GM18907 (cell line): ENCODE measurements around the gene IRF7.
"Not testable (repeated sequence)": the region's sequence is repeated elsewhere in the genome, so short reads cannot be mapped to it uniquely, and the experiment has no call there.

Experiments used
- ATAC-seq: cut with Tn5 transposase; IDR thresholded peaks from one replicate; pipeline ENCODE4 v1.9.1; 2021; ENCODE audit warnings: mild to moderate bottlenecking, moderate library complexity; ENCODE audit not compliant: unreplicated experiment

Gene IRF7

DNA sequence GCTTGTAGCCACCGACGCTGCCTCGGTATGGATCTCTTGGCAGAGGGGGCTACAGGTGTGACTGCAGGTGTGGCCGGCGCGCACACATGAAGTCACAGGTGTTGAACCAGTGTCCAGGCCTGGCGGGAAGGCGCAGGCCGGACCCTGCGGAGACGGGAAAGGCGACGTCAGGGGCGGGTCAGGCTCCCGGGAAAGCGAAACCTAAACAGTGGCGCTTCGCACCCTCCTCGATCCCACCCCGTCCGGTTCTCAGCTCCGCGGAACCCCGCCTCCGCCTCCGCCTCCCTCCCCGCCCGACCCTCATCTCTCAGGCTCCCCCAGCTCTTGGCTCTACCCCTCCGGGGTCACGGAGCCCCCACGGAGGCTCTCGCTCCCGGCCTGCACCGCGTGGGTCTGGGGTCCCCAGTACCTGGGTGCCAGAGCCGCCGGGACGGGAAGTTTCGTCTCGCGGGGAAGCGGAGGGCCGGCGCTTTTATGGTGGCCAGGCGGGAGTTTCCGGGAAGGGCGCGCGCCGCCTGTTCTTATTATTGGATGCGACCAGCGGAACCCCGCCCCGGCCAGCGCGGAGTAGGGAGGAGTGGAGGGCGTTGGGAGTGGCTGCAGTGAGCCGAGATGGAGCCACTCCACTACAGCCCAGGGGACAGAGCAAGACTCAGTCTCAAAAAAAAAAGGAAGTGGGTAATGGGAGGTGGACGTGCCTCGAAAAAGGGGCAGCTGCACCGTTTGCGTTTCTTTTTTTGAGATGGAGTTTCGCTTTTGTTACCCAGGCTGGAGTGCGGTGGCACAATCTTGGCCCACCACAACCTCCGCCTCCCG lies at the start of gene IRF7:
Gene IRF7, minus strand, starts transcription at position 447 of the 816 bp plus-strand sequence. CDS start 586 bp downstream, outside the sequence.
- peak; percentile 79 for ATAC-seq

DNA sequence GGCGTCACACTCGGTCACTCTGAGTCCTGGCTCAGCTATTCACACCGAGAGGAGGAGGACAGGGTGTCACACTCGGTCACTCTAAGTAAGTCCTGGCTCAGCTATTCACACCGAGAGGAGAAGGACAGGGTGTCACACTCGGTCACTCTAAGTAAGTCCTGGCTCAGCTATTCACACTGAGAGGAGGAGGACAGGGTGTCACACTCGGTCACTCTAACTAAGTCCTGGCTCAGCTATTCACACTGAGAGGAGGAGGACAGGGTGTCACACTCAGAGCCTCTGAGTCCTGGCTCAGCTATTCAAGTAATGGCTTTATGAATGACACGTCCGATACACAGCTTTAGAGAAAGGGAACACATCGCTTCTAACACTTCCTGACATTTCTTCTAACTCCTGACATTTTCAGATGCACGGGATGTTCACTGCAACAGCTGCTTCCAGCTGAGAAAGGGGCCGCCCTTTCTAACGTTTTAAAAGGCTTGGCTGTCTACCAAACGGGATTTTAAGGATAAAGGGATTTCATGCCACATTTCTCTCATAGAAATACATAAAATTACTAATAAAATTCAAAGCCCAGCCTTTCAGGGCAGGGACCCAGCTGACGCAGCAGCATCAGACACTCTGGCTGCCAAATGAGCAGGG lies 49.4 kb upstream of the IRF7 start:
- no peak for ATAC-seq

DNA sequence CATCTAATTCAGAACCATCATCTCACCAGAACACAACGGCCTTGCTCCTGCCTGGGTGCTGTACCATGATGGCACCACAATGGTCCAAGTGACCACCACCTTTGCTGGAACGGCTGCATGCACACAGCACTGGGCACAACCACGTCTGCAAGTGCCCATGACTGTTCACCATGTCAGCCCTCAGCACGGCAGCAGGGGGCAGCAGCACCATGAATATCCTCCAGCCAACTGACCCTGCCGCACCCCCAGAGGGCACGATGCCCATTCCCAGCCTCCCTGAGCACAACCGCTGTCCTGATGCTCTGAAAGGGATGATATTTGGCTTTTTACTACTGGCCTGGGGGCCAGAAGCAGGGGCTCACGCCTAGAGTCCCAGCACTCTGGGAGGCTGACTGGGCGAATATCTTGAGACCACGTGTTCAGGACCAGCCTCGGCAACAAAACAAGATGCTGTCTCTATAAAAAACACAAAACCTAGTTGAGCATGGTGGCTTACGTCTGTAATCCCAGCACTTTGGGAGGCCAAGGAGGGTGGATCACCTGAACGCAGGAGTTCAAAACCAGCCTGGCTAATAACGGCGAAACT lies 47.0 kb upstream of the IRF7 start:
- no peak for ATAC-seq

DNA sequence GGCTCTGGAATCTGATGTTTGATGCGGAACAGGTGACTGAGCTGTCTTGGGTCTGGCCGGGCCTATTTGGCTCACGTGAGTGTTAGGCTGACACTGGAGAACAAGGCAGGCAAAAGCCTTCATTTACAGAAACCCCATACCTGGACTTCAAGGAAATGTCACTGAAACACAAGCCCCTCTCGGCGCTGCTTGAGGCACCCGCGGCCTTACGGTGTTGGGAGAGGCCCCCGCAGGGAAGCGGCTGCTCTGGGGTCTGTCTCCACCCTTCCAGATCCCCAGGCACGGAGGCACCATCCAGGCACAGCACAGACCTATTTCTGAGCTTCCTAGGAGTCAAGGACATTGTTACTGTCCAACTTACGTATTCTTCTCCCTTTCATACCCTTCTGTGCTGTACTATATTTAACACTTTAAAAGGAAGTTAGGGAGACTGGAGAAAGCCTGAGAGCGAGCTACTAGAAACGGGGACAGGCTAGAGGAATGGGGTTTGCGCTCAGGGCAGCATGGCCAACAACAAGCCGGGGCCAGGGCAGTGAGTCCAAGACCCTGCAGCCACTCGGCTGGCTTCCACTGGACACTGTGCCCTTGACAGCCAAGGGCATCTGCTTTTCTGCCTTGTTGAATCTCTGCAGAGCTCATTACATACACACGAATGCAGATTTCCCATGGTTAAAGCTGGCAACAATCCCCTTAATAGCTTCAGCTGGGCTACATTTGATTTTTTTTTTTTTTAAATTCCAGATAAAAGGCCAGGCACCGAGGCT lies 45.1 kb upstream of the IRF7 start:
- no peak for ATAC-seq

DNA sequence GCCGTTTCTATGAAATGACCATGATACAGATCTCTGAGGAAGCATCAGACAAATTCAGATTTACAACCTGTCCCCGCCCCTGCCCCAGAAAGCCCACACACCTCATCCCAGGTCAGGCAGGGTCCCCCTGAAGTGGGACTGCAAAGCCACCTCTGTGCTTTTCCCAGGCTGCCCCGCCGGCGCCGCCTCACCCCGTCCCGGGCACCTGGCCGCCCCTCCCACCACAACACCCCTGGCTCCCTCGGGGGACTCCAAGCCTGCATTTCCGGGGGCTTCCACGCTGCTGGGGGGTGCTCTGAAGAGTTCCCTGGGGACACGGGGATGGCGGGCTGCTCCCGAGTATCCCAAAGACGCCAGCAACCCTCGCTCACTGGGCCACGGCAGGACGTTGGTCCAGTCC lies 44.5 kb upstream of the IRF7 start:
- no peak for ATAC-seq

DNA sequence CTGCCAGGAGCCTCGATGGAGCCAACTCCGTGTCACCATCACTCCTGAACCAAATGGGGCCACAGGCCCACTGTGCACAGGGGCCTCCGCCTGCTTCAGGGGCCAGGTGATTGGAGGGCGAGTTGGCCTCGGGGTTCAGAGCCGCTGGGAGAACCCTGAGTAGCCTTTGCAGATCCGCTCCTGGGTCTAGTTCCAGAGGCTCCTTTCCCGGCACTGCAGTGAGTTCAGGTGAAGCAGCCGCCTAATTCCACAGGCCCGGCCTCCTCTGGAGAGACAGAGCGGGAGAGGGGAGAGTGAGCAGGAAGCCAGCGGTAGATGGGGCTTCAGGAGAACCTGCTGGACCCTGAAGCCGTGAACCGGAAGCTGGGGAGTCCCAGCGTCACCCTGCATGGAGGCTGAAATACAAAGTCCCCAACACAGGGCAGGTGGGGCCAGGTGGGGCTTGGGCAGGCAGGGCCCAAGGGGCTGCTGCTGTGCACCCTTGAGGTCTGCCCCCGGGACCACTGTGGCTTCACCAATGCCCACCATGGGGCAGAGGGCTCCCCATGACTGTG lies 43.9 kb upstream of the IRF7 start:
- ATAC-seq: no peak

DNA sequence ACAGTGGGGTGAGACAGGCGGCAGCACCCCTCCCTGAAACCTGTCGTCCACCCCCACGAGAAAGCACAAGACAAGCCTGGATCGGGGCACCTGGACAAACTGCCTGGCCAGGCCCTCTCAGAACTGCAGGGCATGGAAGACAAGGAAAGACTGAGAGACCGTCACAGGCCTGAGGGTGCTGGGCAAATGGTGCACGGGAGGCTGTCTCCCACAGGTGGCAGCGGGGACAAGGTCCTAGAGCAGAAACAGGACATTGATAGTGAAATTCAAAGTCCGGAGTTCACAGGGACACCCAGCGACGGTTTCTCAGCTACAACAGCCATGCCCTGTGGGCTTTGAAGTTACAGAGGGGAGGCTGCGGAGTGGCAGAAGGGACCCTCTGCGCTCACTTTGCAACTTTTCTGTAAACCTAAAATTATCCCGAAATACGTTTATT lies 42.0 kb upstream of the IRF7 start:
- no peak for ATAC-seq

DNA sequence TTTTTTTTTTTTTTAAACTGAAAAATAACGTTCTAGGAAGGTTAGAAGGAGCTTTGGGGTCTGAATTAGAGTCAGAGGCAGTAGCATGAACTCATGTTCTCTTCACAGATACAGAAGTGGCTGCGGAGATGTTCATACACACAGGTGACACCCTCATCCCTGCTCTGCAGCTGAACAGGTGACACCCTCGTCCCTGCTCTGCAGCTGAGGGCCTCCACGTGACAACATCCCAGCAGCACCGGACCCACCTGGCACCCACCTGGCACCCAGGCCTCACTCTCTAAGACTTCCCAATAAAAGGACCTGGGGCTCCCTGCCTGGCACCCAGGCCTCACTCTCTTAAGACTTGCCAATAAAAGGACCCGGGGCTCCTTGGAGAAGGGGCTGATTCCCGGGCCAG lies 41.1 kb upstream of the IRF7 start:
- no peak for ATAC-seq

DNA sequence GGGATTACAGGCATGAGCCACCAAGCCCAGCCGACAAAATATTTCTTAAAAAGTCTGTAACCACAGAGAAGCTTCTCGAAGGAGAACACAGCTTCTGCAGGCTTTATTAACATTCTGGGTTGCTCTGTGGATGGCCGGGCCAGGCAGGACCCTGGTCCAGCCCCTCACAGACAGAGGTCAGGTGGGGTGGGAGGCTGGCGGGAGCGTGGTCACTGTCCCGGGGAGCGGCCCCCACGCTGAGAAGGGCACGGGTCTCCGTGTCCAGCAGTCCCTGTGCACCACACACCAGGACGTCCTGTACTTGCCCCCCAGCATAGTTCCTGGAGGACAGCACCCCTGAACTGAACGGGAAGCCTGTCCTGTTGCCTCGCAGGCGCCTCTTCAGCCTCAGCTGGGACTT lies 40.7 kb upstream of the IRF7 start:
- ATAC-seq: no peak

DNA sequence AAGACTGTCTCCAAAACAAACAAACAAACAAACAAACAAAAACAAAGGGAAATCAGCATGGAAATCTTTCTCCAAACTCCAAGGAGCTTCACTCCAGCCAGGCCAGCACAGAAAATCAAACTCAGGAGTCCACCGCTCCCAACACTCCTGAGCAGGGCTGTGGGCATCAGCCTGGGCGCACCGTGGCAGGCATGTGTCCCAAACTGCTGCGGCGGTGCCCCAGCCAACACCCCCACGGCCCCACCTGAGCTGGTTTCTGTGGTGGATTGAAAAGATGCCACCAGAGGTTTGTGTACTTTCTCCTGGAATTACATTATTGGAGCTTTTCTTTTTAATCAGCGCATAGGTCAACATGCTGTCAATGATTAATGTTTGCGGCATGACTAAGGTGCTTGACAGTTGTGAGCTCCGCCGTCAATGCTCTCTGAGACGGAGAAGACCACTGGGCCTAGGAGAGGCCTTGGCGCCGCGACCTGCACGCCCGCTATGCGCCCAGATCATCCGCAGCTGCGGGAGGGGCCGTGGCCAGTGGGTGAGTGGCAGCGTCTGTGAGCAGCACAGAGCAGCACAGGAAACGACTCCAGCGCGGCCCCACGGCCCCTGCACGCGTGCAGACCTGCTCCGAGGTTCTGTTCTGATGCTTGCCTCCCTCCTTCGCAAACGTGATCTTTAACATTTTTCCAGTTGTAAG lies 39.4 kb upstream of the IRF7 start:
- ATAC-seq: no peak

DNA sequence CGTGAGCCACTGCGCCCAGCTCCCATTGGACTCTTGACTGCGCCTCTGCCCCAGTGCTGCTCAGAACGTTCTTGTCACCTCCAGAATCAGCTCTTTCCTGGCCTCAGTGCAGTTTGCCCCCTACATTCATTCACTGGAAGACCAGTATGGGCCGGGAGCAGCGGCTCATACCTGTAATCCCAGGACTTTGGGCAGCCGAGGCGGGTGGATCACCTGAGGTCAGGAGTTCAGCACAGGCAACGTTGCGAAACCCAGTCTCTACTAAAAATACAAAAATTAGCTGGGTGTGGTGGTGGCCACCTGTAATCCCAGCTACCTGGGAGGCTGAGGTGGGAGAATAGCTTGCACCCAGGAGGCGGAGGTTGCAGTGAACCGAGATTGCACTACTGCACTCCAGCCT lies 38.7 kb upstream of the IRF7 start:
- not testable (repeated sequence) for ATAC-seq

DNA sequence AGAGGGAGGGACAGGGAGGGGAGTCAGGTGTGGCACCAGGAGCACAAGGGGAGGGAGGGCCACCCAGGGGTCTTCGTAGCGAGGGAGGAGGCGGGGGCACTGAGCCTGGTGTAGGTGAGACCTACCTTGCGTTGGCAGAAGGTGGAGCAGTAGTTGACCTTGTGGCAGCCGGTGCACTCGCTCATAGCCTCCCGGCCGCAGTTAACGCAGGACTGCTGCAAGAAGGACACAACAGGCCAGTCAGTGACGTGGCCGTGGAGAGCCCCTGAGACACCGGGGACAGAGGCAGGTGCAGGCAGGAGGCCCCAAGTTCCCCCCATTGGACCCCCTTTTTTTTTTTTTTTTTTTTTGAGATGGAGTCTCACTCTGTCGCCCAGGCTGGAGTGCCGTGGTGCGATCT lies 38.1 kb upstream of the IRF7 start:
- ATAC-seq: no peak

DNA sequence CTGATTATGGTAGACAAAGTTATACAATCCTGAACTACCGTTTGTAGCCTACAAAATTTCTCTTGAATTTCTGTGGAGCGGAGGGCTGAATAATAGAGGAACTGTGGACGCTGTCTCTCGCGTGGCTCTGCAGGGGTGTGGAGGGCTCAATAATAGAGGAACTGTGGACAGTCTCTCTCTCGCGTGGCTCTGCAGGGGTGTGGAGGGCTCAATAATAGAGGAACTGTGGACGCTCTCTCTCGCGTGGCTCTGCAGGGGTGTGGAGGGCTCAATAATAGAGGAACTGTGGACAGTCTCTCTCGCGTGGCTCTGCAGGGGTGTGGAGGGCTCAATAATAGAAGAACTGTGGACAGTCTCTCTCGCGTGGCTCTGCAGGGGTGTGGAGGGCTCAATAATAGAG lies 37.4 kb upstream of the IRF7 start:
- not testable (repeated sequence) for ATAC-seq

DNA sequence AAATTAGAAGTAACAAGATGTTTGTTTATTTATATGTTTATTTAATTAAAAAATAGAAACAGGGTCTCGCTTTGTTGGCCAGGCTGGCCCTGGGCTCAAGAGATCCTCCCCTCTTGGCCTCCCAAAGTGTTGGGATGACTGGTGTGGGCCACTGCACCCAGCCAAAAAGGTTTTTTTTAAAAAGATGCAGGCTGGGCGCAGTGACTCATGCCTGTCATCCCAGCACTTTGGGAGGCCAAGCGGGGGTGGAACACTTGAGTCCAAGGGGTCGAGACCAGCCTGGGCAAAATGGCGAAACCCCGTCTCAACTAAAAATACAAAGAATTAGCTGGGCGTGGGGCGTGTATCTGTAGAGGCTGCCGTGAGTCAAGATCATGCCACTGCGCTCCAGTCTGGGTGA lies 34.7 kb upstream of the IRF7 start:
- no peak for ATAC-seq

DNA sequence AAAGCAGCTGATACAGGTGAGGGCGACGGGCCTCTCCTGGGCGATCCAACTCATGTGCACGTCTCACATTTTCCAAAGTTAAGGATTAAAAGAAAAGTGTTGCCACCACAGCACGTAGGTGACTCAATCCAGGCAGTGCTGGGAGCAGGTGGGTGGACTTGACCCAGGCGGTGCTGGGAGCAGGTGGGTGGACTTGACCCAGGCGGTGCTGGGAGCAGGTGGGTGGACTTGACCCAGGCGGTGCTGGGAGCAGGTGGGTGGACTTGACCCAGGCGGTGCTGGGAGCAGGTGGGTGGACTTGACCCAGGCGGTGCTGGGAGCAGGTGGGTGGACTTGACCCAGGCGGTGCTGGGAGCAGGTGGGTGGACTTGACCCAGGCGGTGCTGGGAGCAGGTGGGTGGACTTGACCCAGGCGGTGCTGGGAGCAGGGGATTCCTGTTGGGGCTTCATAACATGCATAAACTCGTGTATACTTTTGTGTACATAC lies 32.0 kb upstream of the IRF7 start:
- ATAC-seq: not testable (repeated sequence)

DNA sequence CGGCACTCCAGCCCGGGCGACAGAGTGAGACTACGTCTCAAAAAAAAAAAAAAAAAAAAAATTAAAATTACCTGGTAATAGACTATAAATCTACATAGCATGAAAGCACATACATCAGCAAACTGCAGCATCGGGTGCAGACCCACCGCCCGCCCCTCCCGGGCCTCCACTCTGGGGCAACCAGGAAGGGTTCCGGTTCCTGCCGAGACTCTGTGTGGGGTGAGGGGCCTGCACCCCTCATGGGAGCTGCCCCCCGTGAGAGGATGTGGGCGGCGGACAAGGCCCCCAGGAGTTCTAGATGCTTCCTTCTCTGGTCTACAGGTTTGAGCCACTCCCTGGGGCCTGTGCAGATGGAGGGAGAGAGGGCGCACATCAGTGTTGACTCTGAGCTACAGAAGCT lies 30.5 kb upstream of the IRF7 start:
- ATAC-seq: no peak

DNA sequence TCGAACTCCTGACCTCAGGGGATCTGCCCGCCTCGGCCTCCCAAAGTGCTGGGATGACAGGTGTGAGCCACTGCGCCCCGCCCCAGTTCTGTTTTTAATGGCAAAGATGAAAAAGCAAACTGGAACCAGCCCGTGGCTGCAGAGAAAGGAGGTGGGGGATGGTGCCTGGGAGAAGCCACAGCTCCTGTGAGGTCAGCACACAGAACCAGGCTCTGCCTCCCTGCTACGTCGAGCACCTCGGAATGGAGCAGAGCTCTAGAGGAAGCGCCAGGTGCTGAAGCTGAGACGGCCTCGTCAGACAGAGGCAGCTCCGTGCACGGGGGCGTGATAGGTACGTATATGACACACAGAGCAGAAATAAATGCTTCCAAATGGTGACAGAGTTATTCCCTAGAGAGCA lies 29.8 kb upstream of the IRF7 start:
- no peak for ATAC-seq

DNA sequence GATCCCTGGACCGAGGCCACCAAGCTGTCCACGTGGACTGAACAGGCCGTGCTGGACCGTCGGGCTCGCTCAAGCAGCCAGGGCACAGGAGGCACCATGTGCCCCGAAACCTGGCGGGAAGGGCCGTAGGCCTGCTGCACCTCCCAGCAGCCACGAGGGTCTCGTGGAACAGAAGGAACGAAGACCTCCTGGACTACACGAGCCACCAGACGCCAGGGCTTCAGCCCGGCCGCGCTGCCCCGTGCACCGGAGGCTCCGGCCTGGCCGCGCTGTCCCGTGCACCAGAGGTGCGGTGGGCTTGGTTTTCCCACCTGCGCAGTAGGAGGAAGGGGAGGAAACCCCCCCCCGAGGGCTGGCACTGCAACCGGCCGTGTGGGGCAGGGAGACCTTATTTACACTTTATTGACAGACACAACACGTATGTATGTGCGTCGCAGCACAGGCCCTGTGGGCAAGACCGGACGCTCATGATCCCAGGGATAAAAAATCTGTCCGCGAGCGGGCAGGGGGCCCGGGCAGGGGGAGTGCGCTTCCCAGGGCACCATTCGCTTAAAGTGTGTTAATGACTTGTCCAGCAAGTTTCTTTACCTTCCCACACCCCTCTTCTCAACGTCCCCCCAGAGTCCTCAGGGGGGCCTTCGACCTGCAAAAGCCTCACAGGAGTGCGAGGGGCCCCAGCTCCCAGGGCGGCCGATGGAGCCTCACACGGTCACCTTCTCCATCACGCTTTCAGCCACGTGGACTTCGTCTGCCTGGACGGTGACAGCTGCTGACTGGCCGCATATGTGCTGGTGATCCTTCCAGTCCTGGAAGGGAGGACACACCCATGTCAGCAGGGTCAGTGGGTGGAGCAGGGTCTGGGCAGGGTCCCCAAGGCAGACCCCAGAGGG lies 28.3 kb upstream of the IRF7 start:
- ATAC-seq: no peak

DNA sequence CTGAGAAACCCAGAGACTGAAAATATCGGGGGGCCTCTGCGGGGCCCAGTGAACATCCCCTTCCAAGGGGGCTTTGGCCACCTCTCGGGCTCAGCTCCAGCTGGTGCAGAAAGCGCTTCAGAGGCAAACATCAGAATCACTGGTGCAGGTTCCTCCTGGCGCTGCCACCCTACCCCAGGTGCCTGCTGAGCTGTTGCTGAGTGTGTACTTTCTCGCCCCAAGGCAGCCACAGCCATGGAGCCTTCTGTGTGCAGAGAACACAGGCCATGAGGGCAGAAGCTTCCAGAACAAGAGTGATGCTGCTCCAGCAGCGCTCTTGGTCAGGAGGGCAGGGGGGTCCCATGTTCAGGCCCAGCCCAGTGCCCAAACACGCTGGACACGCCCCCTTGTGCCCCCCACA lies 27.6 kb upstream of the IRF7 start:
- no peak for ATAC-seq
